HepG2 (cell line): ENCODE measurements around the gene GBA2. TPM values are rescaled to one million over a fixed set of nuclear protein-coding genes. Genes with fewer than 3 reads are reported as not detected.

Source experiments
- ATAC-seq: fragments of 200-7000 bp; cut with Tn5 transposase; 3 replicates; pipeline ENCODE4 v1.9.1; 2020; ENCODE audit warnings: mild to moderate bottlenecking, moderate library complexity
- BruUV-seq: library from RNA; stranded (reverse); fragments of 400-500 nt; replicated peaks from 2 replicates; lab custom pipeline; 2021; lab: Mats Ljungman, UMichigan
- CTCF ChIA-PET: fragments of 300-600 bp; formaldehyde crosslinking; extraction: SDS; loops from one replicate; lab custom pipeline; 2021; ENCODE audit warnings: low total read pairs, inconsistent platforms, low intra/inter-chr PET ratio; lab: Yijun Ruan, JAX
- POLR2A ChIA-PET: fragments of 350-600 bp; sonication (Branson Sonifier 250); formaldehyde crosslinking; loops from one replicate; lab custom pipeline; 2020; ENCODE audit warnings: antibody characterized with exemption, inconsistent platforms; lab: Yijun Ruan, JAX
- DNase-seq: peaks from one replicate; pipeline ENCODE4 v3.0.0-alpha.2; 2015; ENCODE audit warnings: low spot score
- FAIRE-seq: peaks from 3 replicates; lab custom pipeline; 2011; peaks lifted over from hg19 to GRCh38; lab: Jason Lieb, UNC
- H2AFZ ChIP-seq: one replicate; pipeline ENCODE4 v1.6.1; 2011; ENCODE audit warnings: low read length, inconsistent platforms
- H3K27ac ChIP-seq: fragments of 300-600 bp; 3 replicates; pipeline ENCODE4 v1.8.0; 2011; ENCODE audit warnings: mixed run types, mild to moderate bottlenecking, mixed read lengths, low read length, inconsistent platforms; ENCODE audit not compliant: insufficient read depth; ENCODE audit errors: extremely low read length
- H3K27me3 ChIP-seq, 2 experiments: fragments of 200-600 bp in 1 of 2; 2 replicates in 1 of 2; 3 replicates in 1 of 2; pipeline versions ENCODE4 v1.6.0 to v1.8.0; 2011; ENCODE audit warnings: low read length in 2 of 2, mild to moderate bottlenecking in 2 of 2, moderate library complexity in 2 of 2, inconsistent platforms in 1 of 2; ENCODE audit not compliant: insufficient read depth in 2 of 2, control insufficient read depth in 1 of 2
- H3K36me3 ChIP-seq, 2 experiments: fragments of 200-600 bp in 1 of 2; replicated peaks in 1 of 2; 2 replicates in 1 of 2; 3 replicates in 1 of 2; pipeline versions ENCODE4 v1.5.1 to v1.8.0; 2011; ENCODE audit warnings: low read length in 2 of 2, inconsistent platforms in 1 of 2; ENCODE audit not compliant: insufficient read depth in 2 of 2, control insufficient read depth in 1 of 2
- H3K4me1 ChIP-seq: 2 replicates; pipeline ENCODE4 v1.5.1; 2012; ENCODE audit warnings: low read length, inconsistent platforms; ENCODE audit not compliant: insufficient read depth
- H3K4me2 ChIP-seq: 2 replicates; pipeline ENCODE4 v1.6.0; 2011; ENCODE audit warnings: low read depth, low read length, inconsistent platforms
- H3K4me3 ChIP-seq, 3 experiments: fragments of 200-600 bp in 1 of 3; sonication (generic), shearing (Covaris generic) in 1 of 3; replicated peaks in 1 of 3; 2 replicates each; pipeline ENCODE4 v1.5.1; 2011 to 2016; ENCODE audit warnings: low read length in 3 of 3, inconsistent platforms in 2 of 3, low read depth in 2 of 3, mild to moderate bottlenecking in 2 of 3, control low read depth in 1 of 3, mixed read lengths in 1 of 3; ENCODE audit not compliant: insufficient read depth in 1 of 3
- H3K79me2 ChIP-seq: one replicate; pipeline ENCODE4 v1.6.1; 2011; ENCODE audit warnings: low read length, inconsistent platforms; ENCODE audit not compliant: insufficient read depth
- H3K9ac ChIP-seq: 2 replicates; pipeline ENCODE4 v1.6.0; 2011; ENCODE audit warnings: mild to moderate bottlenecking, low read depth, low read length, inconsistent platforms; ENCODE audit not compliant: insufficient read depth
- H3K9me3 ChIP-seq: 2 replicates; pipeline ENCODE4 v1.5.1; 2012; ENCODE audit warnings: mild to moderate bottlenecking, low read length
- H4K20me1 ChIP-seq: 2 replicates; pipeline ENCODE4 v1.6.0; 2011; ENCODE audit warnings: inconsistent platforms, mild to moderate bottlenecking, low read length, moderate library complexity; ENCODE audit not compliant: insufficient read depth
- KLF6 ChIP-seq: IDR thresholded peaks from 2 replicates; pipeline ENCODE4 v1.8.0; 2016; ENCODE audit warnings: missing biosample characterization, missing genetic modification reagents
- NRL ChIP-seq: sonication (generic); formaldehyde crosslinking; IDR thresholded peaks from 2 replicates; pipeline ENCODE4 v1.5.0; 2020; ENCODE audit warnings: missing genetic modification reagents, mild to moderate bottlenecking, moderate library complexity, borderline replicate concordance
- PAX8 ChIP-seq: sonication (generic); formaldehyde crosslinking; IDR thresholded peaks from 2 replicates; pipeline ENCODE4 v1.8.0; 2022; ENCODE audit warnings: mild to moderate bottlenecking, missing genetic modification reagents, borderline replicate concordance
- PCBP1 ChIP-seq: fragments of 200-400 bp; formaldehyde crosslinking; IDR thresholded peaks from 2 replicates; pipeline ENCODE4 v1.6.1; 2017; ENCODE audit warnings: mild to moderate bottlenecking, low read depth, low read length, borderline replicate concordance
- TBP ChIP-seq: sonication (generic); formaldehyde crosslinking; IDR thresholded peaks from 2 replicates; pipeline ENCODE4 v1.5.0; 2020; ENCODE audit warnings: missing genetic modification reagents
- ZKSCAN5 ChIP-seq: sonication (generic); formaldehyde crosslinking; IDR thresholded peaks from 2 replicates; pipeline ENCODE4 v1.5.1; 2020; ENCODE audit warnings: mild to moderate bottlenecking, missing genetic modification reagents
- ZNF24 ChIP-seq: fragments of 450-650 bp; IDR thresholded peaks from 2 replicates; pipeline ENCODE4 v1.6.1; 2017; ENCODE audit warnings: antibody characterized with exemption, mild to moderate bottlenecking
- WGBS: methylation state at CpG from one replicate; pipeline ENCODE4 v1.1.6; 2017; ENCODE audit warnings: low lambda C conversion rate; 5-methylcytosine and 5-hydroxymethylcytosine counted together
- in situ Hi-C: cut with HindIII; loops from 2 replicates; pipeline ENCODE4 v1.10.0; 2017; ENCODE audit warnings: low pct_unique_long_range_greater_than_20kb; ENCODE audit not compliant: extremely low pct_ligation_motif_present
- intact Hi-C: fragments of 100-400 bp; cut with micrococcal nuclease; formaldehyde crosslinking; loops from one replicate; pipeline ENCODE4 v1.10.0; 2022; ENCODE audit not compliant: unreplicated experiment
- polyA plus RNA-seq, 8 experiments: library from polyadenylated mRNA; depleted of rRNA in 3 of 8; stranded (reverse) in 7 of 8; unstranded in 1 of 8; fragments of >200 nt; fragmentation: Illumina TruSeq in 4 of 8; extraction: Trizol in 4 of 8; gene quantifications; 2 replicates each; pipeline versions ENCODE4 v1.2.1 to v1.2.3, GENCODE V29; 2011 to 2016; ENCODE audit warnings: low read depth in 4 of 8, missing spikeins in 1 of 8, mixed read lengths in 1 of 8; ENCODE audit not compliant: insufficient read depth in 1 of 8
- total RNA-seq, 5 experiments: library from RNA; depleted of rRNA; stranded (reverse); fragments of >200 nt; fragmentation: Illumina TruSeq; extraction: Trizol; gene quantifications; 2 replicates each; pipeline ENCODE4 v1.2.3, GENCODE V29; 2016; ENCODE audit warnings: low read depth in 1 of 5
- TF ChIP-seq, protein P1 (sequence below): sonication (generic); formaldehyde crosslinking; conservative IDR thresholded peaks from 2 replicates; pipeline ENCODE4 v1.5.0; 2020; ENCODE audit warnings: missing genetic modification reagents

Gene GBA2
- total and polyA plus RNA-seq, 2 of the 13 experiments (the other 11 are each of a cell fraction or from before 2014, with no cell fraction given) = 37.5 to 86.1 TPM

GRCh38 chr9:35718721-35719511 lies 30.1 kb downstream of the GBA2 start (continued):
- TF ChIP-seq KLF6 (CRISPR knock-in tag) (no peak), PCBP1 (no peak), NRL (no peak), ZKSCAN5 (CRISPR knock-in tag) (no peak), ZNF24 (no peak), TBP (CRISPR knock-in tag) (no peak)
- TF ChIP-seq, protein P1, sequence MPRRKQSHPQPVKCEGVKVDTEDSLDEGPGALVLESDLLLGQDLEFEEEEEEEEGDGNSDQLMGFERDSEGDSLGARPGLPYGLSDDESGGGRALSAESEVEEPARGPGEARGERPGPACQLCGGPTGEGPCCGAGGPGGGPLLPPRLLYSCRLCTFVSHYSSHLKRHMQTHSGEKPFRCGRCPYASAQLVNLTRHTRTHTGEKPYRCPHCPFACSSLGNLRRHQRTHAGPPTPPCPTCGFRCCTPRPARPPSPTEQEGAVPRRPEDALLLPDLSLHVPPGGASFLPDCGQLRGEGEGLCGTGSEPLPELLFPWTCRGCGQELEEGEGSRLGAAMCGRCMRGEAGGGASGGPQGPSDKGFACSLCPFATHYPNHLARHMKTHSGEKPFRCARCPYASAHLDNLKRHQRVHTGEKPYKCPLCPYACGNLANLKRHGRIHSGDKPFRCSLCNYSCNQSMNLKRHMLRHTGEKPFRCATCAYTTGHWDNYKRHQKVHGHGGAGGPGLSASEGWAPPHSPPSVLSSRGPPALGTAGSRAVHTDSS = no peak

GRCh38 chr9:35717132-35717870 lies 31.7 kb downstream of the GBA2 start:
- CTCF ChIA-PET = no interaction called here
- TF ChIP-seq PAX8 = no peak
- 98% methylated on average over 9 of the region's 14 CpGs for WGBS
- no peaks in the 10 kb centered on the region for H4K20me1 ChIP-seq
- POLR2A ChIA-PET = interaction anchor here (1.2 kb wide), 1 partner anchor 10 kb away, joined by 4 read pairs; no protein-coding TSS in a partner anchor
- no peak overlapping the region for H3K4me3 ChIP-seq
- ATAC-seq (no peak), DNase-seq (no peak), FAIRE-seq (no peak)
- intact Hi-C loops (no loop called here), in situ Hi-C loops (no loop called here)
- H3K79me2 ChIP-seq = no peaks in the 10 kb centered on the region
- H2AFZ ChIP-seq = no peak overlapping the region
- no peak overlapping the region for H3K4me2 ChIP-seq
- no peaks in the 10 kb centered on the region for H3K27me3 ChIP-seq
- no peak overlapping the region for H3K9ac ChIP-seq
- no peaks in the 10 kb centered on the region for H3K4me1 ChIP-seq
- H3K9me3 ChIP-seq = no peaks in the 10 kb centered on the region
- peaks cover 62 to 96% of the 10 kb centered on the region in 2 experiments for H3K36me3 ChIP-seq
- BruUV-seq = no TSS peak
- H3K27ac ChIP-seq = no peak overlapping the region
